ENCODE results near the gene PRPF19. TPM values are rescaled to one million over a fixed set of nuclear protein-coding genes. Genes with fewer than 3 reads are reported as not detected.

The PRPF19 gene
- total RNA-seq, 1 donor, result 53.1 TPM

DNA sequence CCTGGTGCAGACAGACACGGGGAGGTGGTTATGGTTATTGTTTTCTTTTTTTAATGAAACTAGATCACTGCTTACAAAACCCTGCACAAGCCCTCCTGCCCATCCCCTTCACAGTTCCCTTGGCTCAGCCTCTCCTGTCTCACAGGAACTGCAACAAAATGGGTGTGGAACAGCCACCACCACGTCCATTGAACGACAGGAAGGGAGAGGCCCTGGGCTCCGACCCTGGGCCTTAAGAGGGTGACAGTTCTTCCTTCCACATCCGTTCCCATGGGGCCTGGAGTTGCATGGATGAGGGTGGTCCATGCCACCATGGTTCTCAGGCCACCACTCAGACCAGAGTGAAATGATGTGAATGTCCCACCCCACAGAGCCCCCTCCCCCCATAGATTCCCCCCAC, 15.7 kb downstream of the PRPF19 start:
- TF ChIP-seq, protein P1, sequence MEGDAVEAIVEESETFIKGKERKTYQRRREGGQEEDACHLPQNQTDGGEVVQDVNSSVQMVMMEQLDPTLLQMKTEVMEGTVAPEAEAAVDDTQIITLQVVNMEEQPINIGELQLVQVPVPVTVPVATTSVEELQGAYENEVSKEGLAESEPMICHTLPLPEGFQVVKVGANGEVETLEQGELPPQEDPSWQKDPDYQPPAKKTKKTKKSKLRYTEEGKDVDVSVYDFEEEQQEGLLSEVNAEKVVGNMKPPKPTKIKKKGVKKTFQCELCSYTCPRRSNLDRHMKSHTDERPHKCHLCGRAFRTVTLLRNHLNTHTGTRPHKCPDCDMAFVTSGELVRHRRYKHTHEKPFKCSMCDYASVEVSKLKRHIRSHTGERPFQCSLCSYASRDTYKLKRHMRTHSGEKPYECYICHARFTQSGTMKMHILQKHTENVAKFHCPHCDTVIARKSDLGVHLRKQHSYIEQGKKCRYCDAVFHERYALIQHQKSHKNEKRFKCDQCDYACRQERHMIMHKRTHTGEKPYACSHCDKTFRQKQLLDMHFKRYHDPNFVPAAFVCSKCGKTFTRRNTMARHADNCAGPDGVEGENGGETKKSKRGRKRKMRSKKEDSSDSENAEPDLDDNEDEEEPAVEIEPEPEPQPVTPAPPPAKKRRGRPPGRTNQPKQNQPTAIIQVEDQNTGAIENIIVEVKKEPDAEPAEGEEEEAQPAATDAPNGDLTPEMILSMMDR (IDR thresholded peaks at IDR 0.05; ENCODE audit: insufficient read depth, low read length), result no peak
- DNase-seq (ENCODE audit: low read depth), result no peak
- H3K4me3 ChIP-seq (ENCODE audit: low read depth, low read length), result no peak overlapping the region

DNA sequence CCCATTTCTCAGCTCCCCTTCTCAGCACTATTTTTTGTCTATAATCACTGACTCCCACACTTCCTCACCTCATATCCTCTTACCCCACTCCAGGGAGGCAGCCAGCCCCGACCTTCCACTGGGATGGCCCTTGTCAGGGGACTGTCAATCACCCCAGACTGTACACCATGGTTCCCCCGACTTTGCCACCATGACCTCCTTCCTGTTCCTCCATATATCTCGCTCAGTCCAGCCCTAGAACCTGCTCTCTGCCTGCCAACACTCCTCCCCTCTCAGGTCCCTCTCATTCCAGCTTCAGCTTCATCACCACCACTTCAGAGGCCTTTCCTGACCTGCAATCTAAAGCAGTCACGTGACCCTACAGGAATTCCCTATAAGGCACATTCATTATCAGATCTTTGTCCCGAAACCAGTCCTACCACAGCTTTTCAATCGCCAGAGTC, 16.5 kb downstream of the PRPF19 start:
- DNase-seq (ENCODE audit: low read depth), result no peak
- TF ChIP-seq, protein P1 (IDR thresholded peaks at IDR 0.05; ENCODE audit: insufficient read depth, low read length), result no peak

DNA sequence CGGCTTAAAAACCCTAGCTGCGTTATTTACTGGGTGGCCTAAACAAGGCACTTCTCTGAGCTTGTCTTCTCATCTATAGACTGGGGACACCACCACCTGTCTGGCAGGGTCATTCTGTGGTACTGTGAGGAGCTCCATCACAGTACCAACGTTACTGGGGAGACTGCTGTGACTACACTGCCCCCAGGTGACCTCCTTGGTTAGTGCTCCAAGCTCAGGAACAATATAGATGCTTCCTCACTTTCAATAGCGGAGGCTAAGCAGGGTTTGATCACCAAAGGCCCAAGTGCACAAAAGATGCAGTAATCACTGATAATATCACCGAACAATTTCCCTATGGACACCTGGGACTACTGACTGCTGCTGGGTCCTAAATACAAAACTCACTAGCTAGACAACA, 18.8 kb downstream of the PRPF19 start:
- TF ChIP-seq, protein P1 (IDR thresholded peaks at IDR 0.05; ENCODE audit: insufficient read depth, low read length), result peak; percentile 70
- H3K4me3 ChIP-seq (ENCODE audit: low read depth, low read length), result no peak overlapping the region
- peak; percentile 57 for DNase-seq (ENCODE audit: low read depth)

More for the DNA sequence above, 16.5 kb downstream of the PRPF19 start:
- H3K4me3 ChIP-seq (ENCODE audit: low read depth, low read length), result no peak overlapping the region

DNA sequence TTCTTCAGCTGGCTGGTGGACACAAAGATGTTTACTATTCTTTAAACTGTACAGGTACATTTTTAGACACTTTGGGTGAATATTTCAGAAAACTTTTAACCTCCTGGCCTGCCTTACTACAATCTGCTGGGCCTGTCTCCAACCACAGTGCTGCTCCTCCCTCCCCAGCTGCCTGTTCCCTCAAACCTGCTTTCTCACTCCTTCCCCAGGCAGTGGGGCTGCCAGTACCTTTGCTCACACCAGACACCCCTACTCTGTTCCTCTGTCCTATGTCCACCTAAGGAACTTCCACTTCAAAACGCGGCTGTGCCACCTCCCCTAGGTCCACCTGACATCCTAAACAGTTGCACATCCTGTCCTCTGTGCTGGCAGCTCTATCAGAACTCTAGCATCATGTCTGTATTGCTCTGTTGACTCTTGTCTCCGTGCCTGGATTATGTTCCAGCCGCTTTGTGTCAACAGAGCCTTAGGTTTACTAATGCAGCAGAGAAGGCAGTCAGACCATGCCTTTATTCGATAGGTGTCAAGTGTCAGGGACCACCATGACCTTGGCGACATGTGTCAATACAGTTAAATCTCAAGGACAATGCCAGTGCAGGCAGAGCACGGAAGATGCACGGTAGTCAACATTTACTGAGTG, 25.6 kb downstream of the PRPF19 start:
- TF ChIP-seq, protein P1 (IDR thresholded peaks at IDR 0.05; ENCODE audit: insufficient read depth, low read length), result no peak
- no peak for DNase-seq (ENCODE audit: low read depth)
- no peak overlapping the region for H3K4me3 ChIP-seq (ENCODE audit: low read depth, low read length)

DNA sequence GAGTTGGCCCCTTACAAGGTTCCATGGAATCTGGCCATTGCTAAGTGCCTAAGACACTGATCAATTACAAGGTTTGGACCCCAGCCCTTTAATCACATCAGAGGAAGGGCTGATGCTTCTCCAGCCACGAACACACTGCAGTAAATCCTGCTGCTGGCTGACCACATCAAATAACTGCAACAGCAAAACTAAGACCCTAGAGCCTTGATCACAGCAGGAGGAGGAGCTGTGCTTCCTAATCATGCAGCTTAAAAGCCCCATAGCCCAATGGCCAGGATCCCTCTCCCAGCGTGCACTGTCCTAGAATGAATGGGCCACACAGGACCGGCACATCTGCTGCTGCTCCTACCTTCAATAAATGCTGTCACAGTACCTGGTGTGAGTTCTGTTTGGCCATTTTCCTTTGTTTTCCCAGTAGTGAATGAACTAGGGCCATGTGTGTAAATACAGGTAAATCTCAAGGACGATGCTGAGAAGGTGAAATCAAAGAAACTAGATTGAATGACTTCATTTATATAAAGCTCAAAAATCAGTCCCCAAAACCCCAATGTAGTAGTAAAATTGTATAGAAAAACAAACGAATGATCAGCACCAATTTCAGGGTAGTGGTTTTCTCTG, 26.3 kb downstream of the PRPF19 start:
- no peak for DNase-seq (ENCODE audit: low read depth)

DNA sequence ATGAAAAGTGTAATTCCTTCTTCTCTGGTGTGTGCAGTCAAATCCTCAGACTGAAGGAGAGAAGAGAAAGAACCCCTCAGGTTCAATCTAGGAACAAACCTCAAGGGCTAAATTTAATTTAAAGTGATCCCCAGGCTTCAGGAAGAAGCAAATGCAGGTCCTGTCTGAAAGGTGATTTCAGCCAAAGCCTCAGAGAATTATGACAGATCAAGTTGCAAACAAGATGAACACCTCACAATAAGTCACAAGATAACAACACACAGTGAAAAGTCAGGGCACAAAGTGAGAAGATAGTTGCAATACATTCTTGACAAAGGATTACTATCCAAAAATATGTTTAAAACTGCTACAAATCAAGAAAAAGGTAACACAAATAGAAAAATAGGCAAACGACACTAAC, 27.3 kb downstream of the PRPF19 start:
- H3K4me3 ChIP-seq (ENCODE audit: low read depth, low read length), result no peak overlapping the region
- TF ChIP-seq, protein P1 (IDR thresholded peaks at IDR 0.05; ENCODE audit: insufficient read depth, low read length), result no peak
- no peak for DNase-seq (ENCODE audit: low read depth)

More for the DNA sequence above, 26.3 kb downstream of the PRPF19 start:
- no peak overlapping the region for H3K4me3 ChIP-seq (ENCODE audit: low read depth, low read length)
- TF ChIP-seq, protein P1 (IDR thresholded peaks at IDR 0.05; ENCODE audit: insufficient read depth, low read length), result no peak
